ENCODE results near the gene SLC28A1.

SLC28A1 gene

GRCh38 chr15:84909029-84909428, 24.6 kb downstream of the SLC28A1 start:
- Histone ChIP-seq H3F3A (ENCODE audit: insufficient read depth) (no peaks in the 10 kb centered on the region), H2AFZ (ENCODE audit: low read depth, low read length, severe bottlenecking) (no peak overlapping the region), H3K79me2 (ENCODE audit: insufficient read depth, low read length) (no peaks in the 10 kb centered on the region), H3K27me3 (ENCODE audit: low read length) (no peaks in the 10 kb centered on the region), H3K9me3 (ENCODE audit: insufficient read depth, low read length) (no peaks in the 10 kb centered on the region), H3K4me3 (ENCODE audit: insufficient read depth, low read length, poor library complexity, severe bottlenecking) (no peak overlapping the region), H4K20me1 (ENCODE audit: low read depth, low read length) (no peaks in the 10 kb centered on the region), H3K9ac (ENCODE audit: low read length) (no peak overlapping the region), H3K9me2 (replicated peaks; ENCODE audit: insufficient read depth, low read length) (no peaks in the 10 kb centered on the region), H3K36me3 (ENCODE audit: low read length) (no peaks in the 10 kb centered on the region), H3K27ac (ENCODE audit: low read depth, low read length) (no peak overlapping the region), H3K4me2 (ENCODE audit: low read depth, low read length, poor library complexity, severe bottlenecking) (no peak overlapping the region)
- TF ChIP-seq CTCF (IDR thresholded peaks at IDR 0.05; ENCODE audit: insufficient read depth, low read length, poor library complexity, severe bottlenecking) (no peak), EZH2phosphoT487 (conservative IDR thresholded peaks at IDR 0.05; ENCODE audit: low read length) (no peak)

DNA sequence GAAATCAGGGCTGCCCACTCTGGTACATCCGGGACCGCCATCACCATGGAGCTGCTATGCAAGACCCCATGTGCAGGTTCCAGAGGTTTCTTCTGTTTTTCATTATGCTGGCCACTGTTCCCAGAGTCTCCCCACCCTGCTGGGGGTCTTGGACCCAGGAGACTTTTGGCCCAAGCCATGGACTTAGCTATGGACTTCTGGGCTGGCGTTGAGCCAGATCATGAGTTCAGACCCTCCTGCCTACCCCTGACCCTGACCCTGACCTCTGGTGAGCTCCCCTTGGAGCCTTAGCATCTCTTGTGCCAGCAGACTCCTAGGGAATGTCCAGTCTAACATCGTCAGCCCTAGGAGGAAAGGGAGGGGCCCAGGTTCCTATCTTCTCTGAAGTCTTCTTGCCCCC, 25.3 kb downstream of the SLC28A1 start:
- H3F3A ChIP-seq (ENCODE audit: insufficient read depth), result no peaks in the 10 kb centered on the region
- H3K36me3 ChIP-seq (ENCODE audit: low read length), result no peaks in the 10 kb centered on the region
- H4K20me1 ChIP-seq (ENCODE audit: low read depth, low read length), result no peaks in the 10 kb centered on the region
- TF ChIP-seq CTCF (IDR thresholded peaks at IDR 0.05; ENCODE audit: insufficient read depth, low read length, poor library complexity, severe bottlenecking), result no peak
- TF ChIP-seq EZH2phosphoT487 (conservative IDR thresholded peaks at IDR 0.05; ENCODE audit: low read length), result no peak
- no peak overlapping the region for H2AFZ ChIP-seq (ENCODE audit: low read depth, low read length, severe bottlenecking)
- no peak overlapping the region for H3K4me3 ChIP-seq (ENCODE audit: insufficient read depth, low read length, poor library complexity, severe bottlenecking)
- no peak overlapping the region for H3K9ac ChIP-seq (ENCODE audit: low read length)
- H3K4me2 ChIP-seq (ENCODE audit: low read depth, low read length, poor library complexity, severe bottlenecking), result no peak overlapping the region
- H3K9me2 ChIP-seq (replicated peaks; ENCODE audit: insufficient read depth, low read length), result no peaks in the 10 kb centered on the region
- H3K79me2 ChIP-seq (ENCODE audit: insufficient read depth, low read length), result no peaks in the 10 kb centered on the region
- H3K9me3 ChIP-seq (ENCODE audit: insufficient read depth, low read length), result no peaks in the 10 kb centered on the region
- no peak overlapping the region for H3K27ac ChIP-seq (ENCODE audit: low read depth, low read length)
- no peaks in the 10 kb centered on the region for H3K27me3 ChIP-seq (ENCODE audit: low read length)

GRCh38 chr15:84910928-84911623, 26.6 kb downstream of the SLC28A1 start:
- Histone ChIP-seq H3K9me2 (replicated peaks; ENCODE audit: insufficient read depth, low read length) (no peaks in the 10 kb centered on the region), H3K36me3 (ENCODE audit: low read length) (no peaks in the 10 kb centered on the region), H4K20me1 (ENCODE audit: low read depth, low read length) (no peaks in the 10 kb centered on the region), H3K9me3 (ENCODE audit: insufficient read depth, low read length) (no peaks in the 10 kb centered on the region), H3F3A (ENCODE audit: insufficient read depth) (no peaks in the 10 kb centered on the region), H3K27me3 (ENCODE audit: low read length) (no peaks in the 10 kb centered on the region; the same call in 1 of the 2 replicates), H3K4me3 (ENCODE audit: insufficient read depth, low read length, poor library complexity, severe bottlenecking) (no peak overlapping the region), H3K4me2 (ENCODE audit: low read depth, low read length, poor library complexity, severe bottlenecking) (no peak overlapping the region), H3K79me2 (ENCODE audit: insufficient read depth, low read length) (no peaks in the 10 kb centered on the region), H2AFZ (ENCODE audit: low read depth, low read length, severe bottlenecking) (no peak overlapping the region), H3K27ac (ENCODE audit: low read depth, low read length) (no peak overlapping the region), H3K9ac (ENCODE audit: low read length) (no peak overlapping the region)
- TF ChIP-seq EZH2phosphoT487 (conservative IDR thresholded peaks at IDR 0.05; ENCODE audit: low read length) (no peak), CTCF (IDR thresholded peaks at IDR 0.05; ENCODE audit: insufficient read depth, low read length, poor library complexity, severe bottlenecking) (no peak)

All from SU-DHL-6 (cell line).